ENCODE data around the gene FANK1.
"Not testable (repeated sequence)": the region's sequence is repeated elsewhere in the genome, so short reads cannot be mapped to it uniquely, and the experiment has no call there.

Gene FANK1

GRCh38 chr10:125928928-125929585, 32.7 kb downstream of the FANK1 start:
- DNase-seq (ENCODE audit: low read depth in 2 of 2): no peak

- DNase-seq (ENCODE audit: low read depth in 2 of 2): no peak
Measured at GRCh38 chr10:125929618-125930017, 33.3 kb downstream of the FANK1 start.

DNA sequence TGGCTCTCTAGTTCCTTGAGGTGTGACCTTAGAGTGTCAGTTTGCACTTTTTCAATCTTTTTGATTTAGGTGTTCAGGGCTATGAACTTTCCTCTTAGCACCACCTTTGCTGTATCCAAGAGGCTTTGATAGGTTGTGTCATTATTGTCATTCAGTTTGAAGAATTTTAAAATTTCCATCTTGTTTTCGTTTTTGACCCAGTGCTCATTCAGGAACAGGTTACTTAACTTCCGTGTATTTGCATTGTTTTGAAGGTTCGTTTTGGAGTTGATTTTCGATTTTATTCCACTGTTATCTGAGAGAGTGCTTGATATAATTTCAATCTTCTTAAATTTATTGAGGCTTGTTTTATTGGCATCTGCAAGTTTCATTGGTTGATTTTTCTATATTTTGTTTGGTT, 37.3 kb downstream of the FANK1 start:
- DNase-seq (ENCODE audit: low read depth in 2 of 2): no peak

- no peak for DNase-seq (ENCODE audit: low read depth in 2 of 2)
Measured at GRCh38 chr10:125936331-125936730, 40.0 kb downstream of the FANK1 start.

GRCh38 chr10:125940515-125940914, 44.2 kb downstream of the FANK1 start:
- no peak for DNase-seq (ENCODE audit: low read depth in 2 of 2)

- no peak for DNase-seq (ENCODE audit: low read depth in 2 of 2)
Measured at GRCh38 chr10:125951290-125951689, 54.9 kb downstream of the FANK1 start.

DNA sequence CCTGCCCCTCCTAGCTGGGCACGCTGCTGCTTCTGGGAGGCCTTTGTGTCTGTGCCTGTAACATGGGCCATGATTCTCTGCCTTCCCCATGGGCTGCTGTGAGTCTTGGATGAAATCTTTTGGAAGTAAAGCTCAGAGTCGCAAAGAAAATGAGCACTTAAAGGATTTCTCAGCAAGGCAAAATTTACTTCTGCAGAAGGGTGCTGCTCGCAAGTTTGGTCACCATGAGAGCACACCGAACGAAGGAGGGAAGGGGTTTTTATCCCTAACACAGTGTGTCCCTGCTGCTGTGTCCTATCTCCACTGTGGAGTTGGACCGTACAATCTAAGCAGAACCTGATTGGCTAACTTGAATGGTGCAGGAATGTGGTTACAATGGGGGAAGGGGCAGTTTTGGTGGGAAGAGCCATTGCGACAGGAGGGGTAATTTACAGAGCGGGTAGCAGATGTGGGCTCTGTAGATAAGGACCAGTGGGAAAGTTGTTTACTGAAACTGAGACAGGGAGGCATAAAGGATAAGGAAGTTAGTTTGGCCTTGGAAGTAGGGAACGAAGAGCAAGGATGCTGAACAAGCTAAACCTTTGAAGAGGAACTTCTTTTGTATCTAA, 57.5 kb downstream of the FANK1 start:
- DNase-seq (ENCODE audit: low read depth in 2 of 2): no peak

DNA sequence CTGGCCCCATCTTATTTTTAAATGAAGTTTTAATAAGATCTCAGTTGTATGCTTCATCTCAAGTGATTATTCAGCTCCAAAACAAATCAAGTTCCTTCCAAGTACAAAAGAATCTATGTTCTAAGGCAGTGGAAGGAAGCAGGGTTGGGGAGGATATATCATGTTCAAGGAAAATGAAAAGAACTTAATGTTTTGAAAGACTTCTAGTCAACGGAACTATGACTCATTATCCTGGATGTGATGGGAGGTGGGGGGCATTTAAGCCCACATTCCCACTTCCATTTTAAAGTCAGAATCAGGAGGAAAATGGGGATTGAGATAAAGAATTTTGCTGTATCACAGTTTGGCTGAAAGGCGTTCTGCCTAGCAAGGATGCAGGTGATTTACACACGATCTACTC, 59.4 kb downstream of the FANK1 start:
- no peak for DNase-seq (ENCODE audit: low read depth in 2 of 2)

DNA sequence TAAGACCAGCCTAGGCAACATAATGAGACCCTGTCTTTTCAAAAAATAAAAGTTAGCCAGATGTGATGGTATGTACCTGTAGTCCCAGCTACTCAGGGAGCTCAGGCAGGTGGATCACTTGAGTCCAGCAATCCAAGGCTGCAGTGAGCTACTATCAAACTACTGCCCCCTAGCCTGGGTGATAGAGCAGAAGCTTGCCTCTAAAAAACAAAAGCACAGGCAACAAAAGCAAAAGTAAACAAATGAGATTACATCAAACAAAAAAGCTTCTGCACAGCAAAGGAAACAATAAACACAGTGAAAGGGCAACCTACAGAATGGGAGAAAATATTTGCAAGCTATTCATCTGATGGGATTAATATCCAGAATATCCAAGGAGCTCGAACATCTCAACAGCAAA, 65.4 kb downstream of the FANK1 start:
- no peak for DNase-seq (ENCODE audit: low read depth in 2 of 2)

GRCh38 chr10:125962200-125962599, 65.8 kb downstream of the FANK1 start:
- no peak for DNase-seq (ENCODE audit: low read depth in 2 of 2)

- DNase-seq (ENCODE audit: low read depth in 2 of 2): no peak
Measured at GRCh38 chr10:125964558-125964957, 68.2 kb downstream of the FANK1 start.

GRCh38 chr10:125967533-125967932, 71.2 kb downstream of the FANK1 start:
- DNase-seq (ENCODE audit: low read depth in 2 of 2): no peak

DNA sequence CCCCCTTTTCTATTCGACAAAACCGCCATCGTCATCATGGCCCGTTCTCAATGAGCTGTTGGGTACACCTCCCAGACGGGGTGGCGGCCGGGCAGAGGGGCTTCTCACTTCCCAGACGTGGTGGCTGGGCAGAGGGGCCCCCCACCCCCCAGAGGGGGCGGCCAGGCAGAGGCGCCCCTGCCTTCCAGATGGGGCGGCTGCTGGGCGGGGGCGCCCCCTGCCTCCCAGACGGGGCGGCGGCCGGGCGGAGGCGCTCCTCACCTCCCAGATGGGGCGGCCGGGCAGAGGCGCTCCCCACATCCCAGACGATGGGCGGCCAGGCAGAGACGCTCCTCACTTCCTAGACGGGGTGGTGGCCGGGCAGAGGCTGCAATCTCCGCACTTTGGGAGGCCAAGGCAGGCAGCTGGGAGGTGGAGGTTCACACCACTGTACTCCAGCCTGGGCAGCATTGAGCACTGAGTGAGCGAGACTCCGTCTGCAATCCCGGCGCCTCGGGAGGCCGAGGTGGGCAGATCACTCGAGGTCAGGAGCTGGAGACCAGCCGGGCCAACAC, 73.8 kb downstream of the FANK1 start:
- DNase-seq (ENCODE audit: low read depth in 2 of 2): not testable (repeated sequence)

DNA sequence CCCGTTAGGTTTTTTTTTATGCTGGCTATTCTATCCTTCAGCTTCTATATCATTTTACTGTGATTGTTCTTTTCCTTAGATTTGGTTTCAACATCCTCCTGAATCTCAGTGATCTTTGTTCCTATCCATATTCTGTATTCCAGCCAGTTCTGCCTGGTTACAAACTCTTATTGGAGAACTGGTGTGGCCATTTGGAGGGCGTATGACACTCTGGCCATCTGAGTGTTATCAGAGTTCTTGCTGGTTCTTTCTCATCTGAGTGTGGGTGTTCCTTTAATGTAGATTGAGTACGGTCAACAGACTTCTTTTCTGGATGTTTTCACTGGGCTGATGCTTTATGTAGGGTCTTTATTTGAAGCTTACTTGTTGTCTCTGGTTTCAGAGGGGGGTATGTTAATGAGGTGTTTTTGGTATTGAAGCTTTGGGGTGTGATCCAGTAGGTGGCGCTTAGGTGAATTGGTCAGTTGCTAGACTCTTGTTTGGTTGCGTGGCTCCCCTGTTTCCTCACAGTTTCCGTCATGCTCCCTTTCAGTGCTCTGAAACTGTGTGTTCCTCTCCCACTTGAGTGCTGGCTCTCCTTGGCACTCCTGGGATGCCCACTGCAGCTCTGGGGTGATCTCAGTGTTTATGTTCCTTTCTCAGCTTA, 80.7 kb downstream of the FANK1 start:
- no peak for DNase-seq (ENCODE audit: low read depth in 2 of 2)

- DNase-seq (ENCODE audit: low read depth in 2 of 2): no peak
Measured at GRCh38 chr10:125979976-125980375, 83.6 kb downstream of the FANK1 start.

- DNase-seq (ENCODE audit: low read depth in 2 of 2): no peak
Measured at GRCh38 chr10:125980521-125981035, 84.2 kb downstream of the FANK1 start.

- no peak for DNase-seq (ENCODE audit: low read depth in 2 of 2)
Measured at GRCh38 chr10:125982260-125982948, 86.0 kb downstream of the FANK1 start.

DNA sequence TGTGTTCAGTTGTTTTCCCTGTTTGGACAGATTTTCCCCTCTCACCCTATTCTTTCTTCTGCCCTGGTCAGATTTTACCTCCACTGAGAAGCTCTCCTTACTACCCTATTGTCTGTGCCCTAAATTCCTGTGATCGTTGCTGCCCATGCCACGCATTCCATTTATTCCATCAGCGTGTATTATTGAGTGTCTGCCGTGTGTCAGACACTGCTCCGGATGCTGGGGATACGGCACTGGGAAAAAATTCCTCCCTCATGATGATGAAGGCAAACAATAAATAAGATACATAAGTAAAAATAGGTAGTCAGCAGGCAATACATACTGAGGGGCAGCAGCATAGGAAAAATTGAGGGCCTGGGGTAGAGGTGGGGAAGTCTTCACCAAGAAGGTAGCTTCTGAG, 86.8 kb downstream of the FANK1 start:
- no peak for DNase-seq (ENCODE audit: low read depth in 2 of 2)

DNA sequence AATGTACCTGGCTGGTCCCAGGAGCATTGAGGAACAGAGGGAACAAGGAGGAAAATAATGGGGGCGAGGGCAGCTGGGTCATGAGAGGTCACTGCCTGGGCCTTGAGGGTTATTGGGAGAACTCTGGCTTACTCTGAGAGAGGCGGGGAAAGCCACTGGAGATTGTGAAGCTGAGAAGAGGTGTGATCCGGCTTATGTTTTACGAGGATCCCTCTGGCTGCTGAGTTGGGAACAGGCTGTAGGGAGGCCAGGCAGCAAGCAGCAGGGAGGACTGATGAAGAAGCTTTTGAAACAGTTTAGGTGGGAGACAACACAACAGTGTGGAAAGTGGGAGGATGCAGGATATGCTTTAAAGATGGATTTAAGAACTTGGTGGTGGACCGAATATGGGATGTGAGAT, 87.3 kb downstream of the FANK1 start:
- no peak for DNase-seq (ENCODE audit: low read depth in 2 of 2)

DNA sequence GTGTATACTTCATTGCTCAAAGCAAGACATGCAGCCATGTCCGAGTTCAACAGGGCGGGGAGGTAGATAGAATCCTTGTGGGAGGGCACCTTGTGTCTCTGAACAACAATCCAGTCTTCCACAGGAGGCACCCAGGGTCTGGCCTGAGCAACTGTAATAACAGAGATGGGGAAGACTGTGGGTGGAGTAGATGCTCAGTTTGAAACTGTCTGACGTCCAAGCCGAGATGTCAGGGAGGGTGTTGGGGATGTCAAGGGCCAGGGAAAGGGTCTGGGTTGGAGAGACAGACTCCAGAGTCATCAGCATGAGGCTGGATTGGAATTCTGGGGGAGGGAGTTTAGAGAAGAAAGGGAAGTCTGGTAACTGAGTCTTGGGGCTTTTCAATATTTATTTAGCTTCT, 88.0 kb downstream of the FANK1 start:
- DNase-seq (ENCODE audit: low read depth in 2 of 2): no peak

GRCh38 chr10:125984865-125985495, 88.6 kb downstream of the FANK1 start:
- no peak for DNase-seq (ENCODE audit: low read depth in 2 of 2)
